AG04449 (cell line): ENCODE measurements around the gene RABGAP1.

Experiments used
- CTCF ChIA-PET: fragments of 350-600 bp; formaldehyde crosslinking; extraction: SDS; loops from one replicate; lab custom pipeline; 2021; ENCODE audit warnings: antibody characterized with exemption; lab: Yijun Ruan, JAX
- POLR2A ChIA-PET: fragments of 400-600, 350-600 bp; formaldehyde crosslinking; extraction: SDS; loops from one replicate; lab custom pipeline; 2020; ENCODE audit warnings: antibody characterized with exemption, inconsistent platforms; lab: Yijun Ruan, JAX
- DNase-seq: peaks from one replicate; pipeline ENCODE4 v3.0.0-alpha.2; 2010; ENCODE audit warnings: low read depth, low spot score
- H3K4me3 ChIP-seq: 2 replicates; pipeline ENCODE4 v1.5.1; 2011; ENCODE audit warnings: low read depth, mild to moderate bottlenecking, control low read depth, low read length
- CTCF ChIP-seq: IDR thresholded peaks from one replicate; pipeline ENCODE4 v1.5.1; 2011; ENCODE audit warnings: mild to moderate bottlenecking, moderate library complexity, low read length, control low read depth, inconsistent platforms; ENCODE audit not compliant: insufficient read depth; ENCODE audit errors: missing control alignments

Gene RABGAP1

GRCh38 chr9:122930541-122931225 lies 10.1 kb upstream of the RABGAP1 start:
- ChIA-PET POLR2A (interaction anchor here (1.3 to 3.2 kb wide), 3 partner anchors 10 to 26 kb away, joined by 6 to 15 read pairs (median 14); partner anchors contain the start of genes RABGAP1, RC3H2 and ZBTB6), CTCF (interaction anchor here (0.9 to 1.6 kb wide), 3 partner anchors 10 to 60 kb away, joined by 3 to 7 read pairs (median 4); partner anchors contain the start of gene RABGAP1)
- TF ChIP-seq CTCF = no peak
- no peak for DNase-seq
- peak overlapping the region; percentile 96 for H3K4me3 ChIP-seq

DNA sequence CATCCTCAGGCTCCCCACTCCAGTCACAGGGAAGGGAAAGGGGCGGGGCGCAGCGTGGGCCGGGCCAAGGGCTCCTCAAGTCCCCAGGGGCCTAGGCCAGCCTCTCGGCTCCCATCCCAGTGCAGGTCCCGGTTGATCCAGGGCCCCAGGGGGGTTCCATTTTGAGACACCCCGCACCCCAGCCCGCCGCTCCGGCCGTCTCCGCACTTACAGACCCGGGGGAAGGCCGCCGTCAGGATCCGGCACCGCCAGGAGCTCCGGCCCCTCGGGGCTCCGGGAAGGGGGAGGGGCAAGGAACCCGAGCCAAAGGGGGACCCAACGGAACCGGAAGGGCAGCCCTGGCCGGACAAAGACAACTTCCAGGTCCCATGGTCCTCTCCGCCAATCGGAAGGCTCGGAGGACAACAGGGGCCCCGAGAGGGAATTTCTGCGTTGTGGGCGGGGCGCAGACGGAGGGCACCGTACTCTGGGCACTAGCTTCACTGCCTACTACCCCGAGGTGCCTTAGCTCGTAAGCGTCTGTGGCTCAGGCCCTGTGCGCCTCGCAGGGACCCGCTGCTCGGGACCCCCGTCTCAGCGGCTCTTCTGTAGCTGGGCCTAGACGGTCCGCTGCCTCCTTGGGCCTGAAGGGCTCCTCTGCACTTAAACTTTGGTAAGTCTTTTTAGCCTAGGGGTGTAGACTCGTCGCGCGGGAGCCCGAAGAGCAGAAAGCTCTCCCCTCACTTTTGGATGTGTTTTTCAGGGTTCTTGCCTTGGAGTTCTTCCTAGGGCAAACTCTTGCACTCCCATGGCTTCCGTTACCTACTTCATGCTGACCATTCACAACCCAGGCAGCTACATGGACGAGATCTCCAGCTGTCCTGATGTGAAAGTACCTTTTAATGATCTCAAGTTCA lies 9.3 kb upstream of the RABGAP1 start, which contains the start of gene ZBTB26:
Gene ZBTB26, minus strand, starts transcription at position 287 of the 896 bp plus-strand sequence. CDS start 11,578 bp downstream, outside the sequence.
- POLR2A ChIA-PET = interaction anchor here (0.8 to 3.2 kb wide), 4 partner anchors 9 to 105 kb away, joined by 3 to 15 read pairs (median 9); partner anchors contain the start of genes RABGAP1, RC3H2 and ZBTB6
- CTCF ChIA-PET = interaction anchor here (0.8 to 1.6 kb wide), 3 partner anchors 9 to 59 kb away, joined by 3 to 7 read pairs (median 3); partner anchors contain the start of gene RABGAP1
- DNase-seq = peak; percentile 50
- TF ChIP-seq CTCF = no peak
- peak within 1 kb of the TSS; percentile 96 for H3K4me3 ChIP-seq

DNA sequence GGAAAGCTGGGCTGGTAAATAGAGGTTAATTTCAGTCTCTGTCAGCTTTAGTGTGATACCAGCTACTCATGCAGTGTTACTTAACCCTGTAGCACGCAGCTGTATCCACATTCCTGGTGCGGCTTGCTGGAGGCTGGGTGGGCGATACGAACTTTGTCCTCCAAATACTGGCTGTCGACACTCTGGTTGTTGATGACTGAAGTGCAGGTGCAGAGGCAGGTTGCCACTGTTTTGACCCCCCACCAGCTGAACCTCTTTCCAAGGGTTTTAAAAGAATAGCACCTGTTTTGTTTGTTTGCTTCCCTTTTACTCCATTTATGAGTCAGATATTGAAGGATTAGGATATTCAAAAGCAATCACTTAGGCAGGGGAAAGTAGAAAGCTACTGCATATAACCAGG lies 4.4 kb upstream of the RABGAP1 start:
- CTCF ChIA-PET = interaction anchor here (0.6 kb wide), 1 partner anchor 11 kb away, joined by 3 read pairs; no protein-coding TSS in a partner anchor
- POLR2A ChIA-PET = no interaction called here
- DNase-seq = no peak
- TF ChIP-seq CTCF = no peak
- no peak overlapping the region for H3K4me3 ChIP-seq

DNA sequence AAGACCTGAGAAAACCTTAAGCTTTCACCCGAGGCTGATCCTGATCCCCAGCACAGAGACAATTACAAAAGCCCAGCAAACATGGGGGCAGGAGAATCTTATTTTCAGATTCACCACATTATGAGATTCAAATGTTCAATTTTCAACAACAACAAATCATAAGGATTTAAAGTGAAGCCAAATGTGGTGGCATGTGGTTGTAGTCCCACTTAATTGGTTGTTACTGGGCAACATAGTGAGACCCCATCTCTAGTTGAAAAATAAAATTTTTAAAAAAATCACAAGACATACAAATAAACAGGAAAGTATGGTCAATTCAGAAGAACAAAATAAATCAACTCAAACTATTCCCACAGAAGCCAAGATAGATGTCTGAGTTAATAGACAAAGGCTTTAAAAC lies 3.9 kb upstream of the RABGAP1 start:
- ChIA-PET CTCF (no interaction called here), POLR2A (no interaction called here)
- no peak overlapping the region for H3K4me3 ChIP-seq
- DNase-seq = no peak
- TF ChIP-seq CTCF = no peak

- ChIA-PET CTCF (no interaction called here), POLR2A (interaction anchor here (2.4 kb wide), 1 partner anchor 8 kb away, joined by 14 read pairs; the partner anchor contains the start of gene ZBTB26)
- H3K4me3 ChIP-seq = no peak overlapping the region
- TF ChIP-seq CTCF = no peak
- no peak for DNase-seq
Observed at GRCh38 chr9:122939601-122940000, 1.2 kb upstream of the RABGAP1 start.
